Measurements from ENCODE around the gene SUFU.

Gene SUFU

GRCh38 chr10:102603946-102604345, 100.2 kb downstream of the SUFU start:
- H3K27me3 ChIP-seq (ENCODE audit: control insufficient read depth, insufficient read depth, low read length) = no peaks in the 10 kb centered on the region
- no peak for TF ChIP-seq CTCF (IDR thresholded peaks at IDR 0.05)
- no peak overlapping the region for H3K4me3 ChIP-seq (ENCODE audit: low read depth, low read length)
- no peaks in the 10 kb centered on the region for H3K79me2 ChIP-seq
- H3K27ac ChIP-seq = peak overlapping the region; percentile 95
- H2AFZ ChIP-seq = peak overlapping the region; percentile 44
- H3K36me3 ChIP-seq (ENCODE audit: control insufficient read depth, insufficient read depth, low read length) = no peaks in the 10 kb centered on the region
- no peak overlapping the region for H3K9ac ChIP-seq
- no peak overlapping the region for H3K4me2 ChIP-seq (ENCODE audit: low read length)
- H3K9me3 ChIP-seq (ENCODE audit: control insufficient read depth, low read length) = no peaks in the 10 kb centered on the region
- H3K4me1 ChIP-seq = peaks cover 73% of the 10 kb centered on the region

GRCh38 chr10:102604439-102604841, 100.7 kb downstream of the SUFU start:
- Histone ChIP-seq H3K27ac (peak overlapping the region; percentile 95), H3K79me2 (peaks cover 2% of the 10 kb centered on the region), H3K27me3 (ENCODE audit: control insufficient read depth, insufficient read depth, low read length) (no peaks in the 10 kb centered on the region), H3K9ac (no peak overlapping the region), H3K36me3 (ENCODE audit: control insufficient read depth, insufficient read depth, low read length) (no peaks in the 10 kb centered on the region), H3K9me3 (ENCODE audit: control insufficient read depth, low read length) (no peaks in the 10 kb centered on the region), H3K4me1 (peaks cover 73% of the 10 kb centered on the region), H3K4me3 (ENCODE audit: low read depth, low read length) (no peak overlapping the region), H2AFZ (peak overlapping the region; percentile 44), H3K4me2 (ENCODE audit: low read length) (no peak overlapping the region)
- TF ChIP-seq CTCF (IDR thresholded peaks at IDR 0.05) = no peak

- Histone ChIP-seq H3K9me3 (ENCODE audit: control insufficient read depth, low read length) (no peaks in the 10 kb centered on the region), H3K27ac (peak overlapping the region; percentile 95), H3K4me1 (peaks cover 73% of the 10 kb centered on the region), H3K9ac (no peak overlapping the region), H3K4me3 (ENCODE audit: low read depth, low read length) (no peak overlapping the region), H3K79me2 (peaks cover 2% of the 10 kb centered on the region), H2AFZ (no peak overlapping the region), H3K36me3 (ENCODE audit: control insufficient read depth, insufficient read depth, low read length) (no peaks in the 10 kb centered on the region), H3K27me3 (ENCODE audit: control insufficient read depth, insufficient read depth, low read length) (no peaks in the 10 kb centered on the region), H3K4me2 (ENCODE audit: low read length) (no peak overlapping the region)
- no peak for TF ChIP-seq CTCF (IDR thresholded peaks at IDR 0.05)
Measured at GRCh38 chr10:102605712-102606111, 101.9 kb downstream of the SUFU start.

GRCh38 chr10:102608487-102608886, 104.7 kb downstream of the SUFU start:
- H3K27ac ChIP-seq = peak overlapping the region; percentile 97
- TF ChIP-seq CTCF (IDR thresholded peaks at IDR 0.05) = no peak
- no peaks in the 10 kb centered on the region for H3K36me3 ChIP-seq (ENCODE audit: control insufficient read depth, insufficient read depth, low read length)
- H2AFZ ChIP-seq = no peak overlapping the region
- no peaks in the 10 kb centered on the region for H3K27me3 ChIP-seq (ENCODE audit: control insufficient read depth, insufficient read depth, low read length)
- no peak overlapping the region for H3K4me3 ChIP-seq (ENCODE audit: low read depth, low read length)
- no peak overlapping the region for H3K9ac ChIP-seq
- H3K4me1 ChIP-seq = peaks cover 72% of the 10 kb centered on the region
- H3K9me3 ChIP-seq (ENCODE audit: control insufficient read depth, low read length) = no peaks in the 10 kb centered on the region
- H3K4me2 ChIP-seq (ENCODE audit: low read length) = no peak overlapping the region
- H3K79me2 ChIP-seq = peaks cover 2% of the 10 kb centered on the region

- Histone ChIP-seq H2AFZ (peak overlapping the region; percentile 26), H3K4me2 (ENCODE audit: low read length) (no peak overlapping the region), H3K27ac (peak overlapping the region; percentile 97), H3K36me3 (ENCODE audit: control insufficient read depth, insufficient read depth, low read length) (no peaks in the 10 kb centered on the region), H3K4me1 (peaks cover 79% of the 10 kb centered on the region), H3K27me3 (ENCODE audit: control insufficient read depth, insufficient read depth, low read length) (no peaks in the 10 kb centered on the region), H3K9ac (no peak overlapping the region), H3K79me2 (peaks cover 2% of the 10 kb centered on the region), H3K9me3 (ENCODE audit: control insufficient read depth, low read length) (no peaks in the 10 kb centered on the region), H3K4me3 (ENCODE audit: low read depth, low read length) (no peak overlapping the region)
- TF ChIP-seq CTCF (IDR thresholded peaks at IDR 0.05) = no peak
Measured at GRCh38 chr10:102610441-102610887, 106.7 kb downstream of the SUFU start.
